HG03575 (cell line): Measurements from ENCODE around the gene EGFLAM.
"Not testable (repeated sequence)": the region's sequence is repeated elsewhere in the genome, so short reads cannot be mapped to it uniquely, and the experiment has no call there.

Experiments used
- ATAC-seq: cut with Tn5 transposase; IDR thresholded peaks from one replicate; pipeline ENCODE4 v1.9.1; 2021; ENCODE audit not compliant: unreplicated experiment, insufficient number of reproducible peaks, low FRiP score; ENCODE audit errors: extremely low read depth

The EGFLAM gene

GRCh38 chr5:38403877-38404635 lies 145.7 kb downstream of the EGFLAM start:
- no peak for ATAC-seq

DNA sequence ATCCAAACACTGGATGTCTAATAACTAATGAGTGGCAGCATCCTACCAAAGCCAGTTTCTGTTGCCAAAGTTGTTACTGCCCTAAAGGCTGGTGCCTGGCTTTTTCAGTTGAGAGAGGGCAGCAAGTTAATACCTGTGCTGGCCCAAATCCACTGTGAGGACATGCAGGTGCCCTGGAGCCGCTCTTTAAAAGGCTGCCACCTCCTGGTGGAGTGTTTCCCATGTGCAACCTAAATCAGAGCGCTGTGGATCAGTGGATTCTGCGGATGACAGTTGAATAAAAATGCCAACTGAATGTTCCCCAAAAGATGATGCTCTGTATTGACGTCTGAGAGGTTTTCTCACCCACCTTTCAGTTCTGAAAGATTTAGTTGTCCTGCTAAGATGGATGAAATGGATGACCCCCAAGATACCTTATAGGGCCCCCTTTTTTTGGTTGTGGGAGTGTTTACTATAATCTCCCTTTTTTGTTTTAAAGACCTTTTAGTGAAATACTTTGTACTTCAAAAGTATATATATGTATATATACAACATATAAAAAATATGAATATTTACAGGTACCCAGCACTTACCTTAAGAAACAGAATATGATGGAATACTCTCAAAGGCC lies 146.4 kb downstream of the EGFLAM start:
- ATAC-seq = no peak

DNA sequence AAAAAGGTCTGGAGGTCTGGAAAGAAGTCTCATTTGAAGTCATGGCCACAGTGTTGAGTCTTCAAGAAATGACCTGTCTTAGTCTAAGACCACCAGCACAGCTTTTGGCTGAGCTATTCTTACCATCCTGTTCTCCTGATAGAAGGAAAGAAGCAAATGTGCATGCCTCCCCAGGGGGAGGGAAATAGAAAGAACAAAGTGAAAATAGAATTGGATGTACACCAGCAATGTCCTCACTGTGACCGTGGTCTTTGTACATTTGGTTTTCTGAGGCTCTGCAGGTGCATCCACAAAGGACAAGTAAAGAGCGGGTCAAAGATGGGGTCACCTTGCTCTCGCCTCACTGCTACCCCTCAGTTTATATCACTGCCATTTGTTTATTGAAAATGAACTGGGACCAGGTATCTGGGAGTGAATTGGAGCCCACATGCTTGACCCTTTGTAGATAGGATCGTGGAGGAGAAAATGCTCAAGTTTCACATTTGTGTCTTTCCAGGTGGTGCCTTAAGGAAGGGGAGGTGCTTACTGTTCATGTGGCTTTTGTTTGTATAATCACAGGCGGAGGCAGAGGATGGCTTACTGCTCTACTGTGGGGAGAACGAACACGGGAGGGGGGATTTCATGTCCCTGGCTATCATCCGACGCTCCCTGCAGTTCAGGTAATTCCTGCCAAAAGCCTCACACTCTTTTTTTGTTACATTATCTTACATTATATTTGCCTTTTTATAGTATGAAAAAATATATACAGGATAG lies 150.3 kb downstream of the EGFLAM start:
- ATAC-seq = no peak

- no peak for ATAC-seq
Measured at GRCh38 chr5:38410304-38410990, 152.1 kb downstream of the EGFLAM start.

DNA sequence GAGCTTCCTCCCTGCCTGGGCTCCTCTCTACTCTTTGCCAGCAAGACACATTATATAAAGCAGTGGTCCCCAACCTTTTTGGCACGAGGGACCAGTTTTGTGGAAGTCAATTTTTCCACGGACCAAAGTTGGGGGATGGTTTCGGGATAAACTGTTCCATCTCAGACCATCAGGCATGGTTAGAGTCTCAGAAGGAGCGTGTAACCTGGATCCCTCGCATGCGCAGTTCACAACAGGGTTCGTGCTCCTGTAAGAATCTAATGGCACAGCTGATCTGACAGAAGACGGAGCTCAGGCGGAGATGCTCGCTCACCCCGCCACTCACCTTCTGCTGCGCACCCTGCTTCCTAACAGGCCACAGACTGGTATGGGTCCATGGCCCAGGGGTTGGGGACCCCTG lies 155.3 kb downstream of the EGFLAM start:
- ATAC-seq = no peak

- ATAC-seq = no peak
Measured at GRCh38 chr5:38414348-38414747, 156.0 kb downstream of the EGFLAM start.

DNA sequence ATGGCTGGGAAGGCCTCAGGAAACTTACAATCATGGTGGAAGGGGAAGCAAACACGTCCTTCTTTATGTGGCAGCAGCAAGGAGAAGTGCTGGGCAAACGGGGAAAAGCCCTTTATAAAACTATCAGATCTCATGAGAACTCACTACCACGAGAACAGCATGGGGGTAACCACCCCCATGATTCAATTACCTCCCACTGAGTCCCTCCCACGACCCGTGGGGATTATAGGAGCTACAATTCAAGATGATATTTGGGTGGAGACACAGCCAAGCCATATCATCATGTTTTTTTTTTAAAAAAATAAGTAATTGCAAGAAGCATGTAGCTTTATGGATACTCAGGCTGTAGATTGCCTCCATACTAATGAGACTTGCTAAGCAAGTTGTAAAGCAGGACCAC lies 157.4 kb downstream of the EGFLAM start:
- not testable (repeated sequence) for ATAC-seq

- no peak for ATAC-seq
Measured at GRCh38 chr5:38417658-38418017, 159.3 kb downstream of the EGFLAM start.

DNA sequence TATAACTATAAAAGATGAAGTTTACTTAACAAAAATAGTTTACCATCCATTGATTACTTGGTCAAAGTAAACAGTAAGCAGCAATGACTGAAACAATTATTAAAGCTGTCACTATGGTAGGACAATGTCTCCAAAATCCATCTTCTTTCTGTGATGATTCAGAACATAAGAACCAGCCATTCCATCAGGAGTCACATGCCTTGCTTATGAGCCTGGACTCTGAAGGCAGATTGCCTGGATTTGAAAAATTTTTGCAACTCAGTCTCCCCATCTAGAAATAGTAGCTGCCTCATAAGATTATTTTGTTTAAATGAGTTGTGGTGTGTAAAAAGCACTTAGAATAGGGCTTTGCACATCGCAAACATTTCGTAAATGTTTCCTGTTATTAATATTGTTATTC lies 161.9 kb downstream of the EGFLAM start:
- no peak for ATAC-seq

DNA sequence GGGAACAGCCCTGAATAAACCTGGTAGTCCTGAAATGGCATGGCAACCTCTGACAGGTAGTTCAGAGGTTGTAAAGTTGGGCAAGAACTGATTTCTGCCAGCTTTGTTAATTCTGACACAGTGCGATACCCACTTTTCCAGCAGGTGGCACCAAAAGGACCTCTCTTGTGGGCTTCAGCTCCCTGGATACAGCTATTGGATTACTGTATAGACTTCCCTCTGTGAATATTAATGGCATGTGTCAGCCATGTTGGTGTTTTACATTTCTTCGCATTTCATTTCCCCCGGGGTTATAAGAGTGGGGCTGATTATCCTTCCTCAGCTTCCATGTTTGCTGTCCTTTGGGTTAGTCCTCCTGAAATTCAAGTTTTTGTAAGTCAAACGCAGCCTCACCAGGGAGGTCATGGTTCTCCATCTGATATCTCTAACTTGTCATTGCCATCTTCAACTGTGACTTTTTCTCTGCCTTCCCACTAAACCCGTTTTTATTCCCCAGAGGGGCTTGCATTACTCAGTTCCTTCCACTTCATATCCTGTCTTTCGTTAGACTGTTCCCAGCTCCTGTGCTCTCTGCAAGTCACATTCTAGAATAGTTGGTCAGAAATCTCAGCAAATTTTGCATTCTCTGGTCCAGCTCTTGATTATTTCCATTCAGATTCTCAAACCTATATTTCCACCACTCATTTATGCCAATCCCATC lies 162.5 kb downstream of the EGFLAM start:
- no peak for ATAC-seq

DNA sequence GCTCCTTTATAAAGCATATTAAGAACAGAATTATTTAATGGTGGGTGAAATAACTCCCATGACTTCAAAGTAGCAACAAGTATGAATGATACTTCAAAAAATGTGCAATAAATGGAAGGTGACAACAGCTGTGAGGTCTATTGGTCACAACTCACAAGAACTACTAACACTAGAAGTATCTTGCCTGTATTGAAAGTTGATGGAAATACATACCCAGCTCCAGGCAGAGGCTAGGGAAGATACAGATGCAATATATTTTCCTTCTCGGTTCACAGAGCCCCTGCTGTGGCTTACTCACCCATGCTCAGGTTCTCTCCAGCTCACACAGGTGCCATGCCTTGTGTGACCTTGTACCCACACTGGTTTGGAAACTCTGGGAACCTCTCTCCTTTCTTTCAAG lies 164.3 kb downstream of the EGFLAM start:
- no peak for ATAC-seq

- no peak for ATAC-seq
Measured at GRCh38 chr5:38423276-38424147, 165.2 kb downstream of the EGFLAM start.

DNA sequence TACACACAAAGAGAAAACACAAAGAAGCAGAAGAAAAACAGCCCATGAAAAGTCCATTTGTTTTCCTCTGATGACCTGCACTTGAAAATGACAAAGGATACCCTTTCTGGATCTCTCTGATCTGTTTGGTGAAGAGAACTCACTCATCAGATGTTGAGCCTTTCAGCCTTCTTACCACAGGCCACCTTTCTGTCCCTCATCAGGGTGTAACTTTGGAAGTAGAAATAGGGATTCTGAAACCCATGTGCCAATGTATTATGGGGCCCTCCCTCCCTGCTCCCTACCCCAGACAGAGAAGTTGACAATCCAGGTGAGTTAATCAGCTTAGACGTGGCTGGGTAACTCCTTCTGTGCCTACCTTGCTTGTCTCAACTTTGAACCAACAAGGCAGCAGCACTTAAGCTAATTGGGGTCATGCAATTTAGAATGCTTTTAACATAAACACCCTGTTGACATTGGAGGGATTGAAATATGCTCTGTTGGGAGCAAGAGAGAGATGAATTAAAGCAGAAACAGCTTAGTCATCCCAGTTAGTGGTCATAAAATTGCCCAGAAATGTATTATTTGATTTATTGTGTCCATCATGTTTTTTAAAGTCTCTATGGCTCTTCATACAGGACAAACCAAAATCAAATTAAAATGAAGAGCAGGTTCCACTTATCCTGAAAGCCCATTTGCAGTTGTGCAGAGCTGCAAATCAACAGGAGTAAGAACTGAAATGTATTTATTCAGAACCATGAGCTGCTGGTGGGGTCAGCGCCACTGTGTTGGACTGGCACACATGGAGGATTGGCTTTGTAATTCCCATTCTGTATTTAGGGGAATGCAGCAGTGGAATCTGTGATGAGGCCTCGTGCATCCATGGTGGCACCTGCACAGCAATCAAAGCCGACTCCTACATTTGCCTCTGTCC lies 166.0 kb downstream of the EGFLAM start:
- no peak for ATAC-seq

DNA sequence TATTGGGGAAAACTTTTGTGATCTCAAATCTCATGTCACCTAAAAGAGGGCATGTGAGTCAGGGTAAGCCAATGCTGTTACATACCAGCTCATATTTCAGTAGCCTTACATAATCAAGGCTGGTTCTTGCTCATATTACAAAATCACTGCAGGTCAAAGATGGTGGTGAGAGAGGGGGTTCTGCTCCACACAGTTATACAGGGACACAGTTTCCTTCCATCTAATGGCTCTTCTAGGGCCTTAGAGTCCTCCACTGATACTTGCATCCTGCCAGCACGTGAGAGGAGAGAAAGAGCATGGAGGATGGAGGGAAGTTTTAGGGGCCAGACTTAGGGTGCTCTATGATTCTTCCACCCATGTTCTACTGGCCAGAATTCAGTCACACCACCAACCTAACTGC lies 168.1 kb downstream of the EGFLAM start:
- no peak for ATAC-seq

- ATAC-seq = no peak
Measured at GRCh38 chr5:38426986-38427950, 168.9 kb downstream of the EGFLAM start.

- ATAC-seq = no peak
Measured at GRCh38 chr5:38431242-38431853, 173.0 kb downstream of the EGFLAM start.
